Nephron (organoid): ENCODE data around the gene ZNF611.
"Not testable (repeated sequence)": the region's sequence is repeated elsewhere in the genome, so short reads cannot be mapped to it uniquely, and the experiment has no call there.

Experiments used
- H3K27ac Mint-ChIP-seq, 3 experiments: 2 replicates each; pipeline ENCODE4 v1.8.0; 2020; ENCODE audit warnings: mixed read lengths in 3 of 3, mild to moderate bottlenecking in 2 of 3, moderate library complexity in 1 of 3
- H3K27me3 Mint-ChIP-seq: 2 replicates; pipeline ENCODE4 v1.8.0; 2021; ENCODE audit warnings: low read depth, mild to moderate bottlenecking, moderate library complexity, mixed read lengths
- H3K36me3 Mint-ChIP-seq: 2 replicates; pipeline ENCODE4 v1.8.0; 2020; ENCODE audit warnings: low read depth, mixed read lengths
- H3K4me1 Mint-ChIP-seq: 2 replicates; pipeline ENCODE4 v1.8.0; 2020; ENCODE audit warnings: mixed read lengths
- H3K4me3 Mint-ChIP-seq, 3 experiments: 2 replicates each; pipeline ENCODE4 v1.8.0; 2020; ENCODE audit warnings: mild to moderate bottlenecking in 3 of 3, mixed read lengths in 3 of 3, moderate library complexity in 2 of 3
- H3K9me3 Mint-ChIP-seq: 2 replicates; pipeline ENCODE4 v1.8.0; 2020; ENCODE audit warnings: mixed read lengths
- CTCF ChIP-seq, 3 experiments: fragments of 200-600 bp; sonication (generic); IDR thresholded peaks; one replicate each; pipeline ENCODE4 v1.5.0; 2021; ENCODE audit warnings: antibody characterized with exemption in 3 of 3; ENCODE audit not compliant: unreplicated experiment in 3 of 3

The ZNF611 gene

GRCh38 chr19:52743091-52743490, 8.2 kb upstream of the ZNF611 start:
- Mint-ChIP-seq H3K4me1 (peaks cover 35% of the 10 kb centered on the region), H3K36me3 (no peaks in the 10 kb centered on the region), H3K4me3 (no peak overlapping the region), H3K27ac (peak overlapping the region in 2 of 3 experiments; percentile 44 to 74), H3K27me3 (peaks cover 8% of the 10 kb centered on the region), H3K9me3 (no peaks in the 10 kb centered on the region)
- TF ChIP-seq CTCF (IDR thresholded peaks at IDR 0.05; ENCODE audit: unreplicated experiment in 3 of 3), result no peak

GRCh38 chr19:52742516-52742915, 7.7 kb upstream of the ZNF611 start:
- TF ChIP-seq CTCF (IDR thresholded peaks at IDR 0.05; ENCODE audit: unreplicated experiment in 3 of 3), result no peak
- Mint-ChIP-seq H3K4me3 (no peak overlapping the region), H3K9me3 (no peaks in the 10 kb centered on the region), H3K4me1 (peaks cover 38% of the 10 kb centered on the region), H3K27ac (peak overlapping the region; percentile 38 to 84 (median 74)), H3K36me3 (no peaks in the 10 kb centered on the region), H3K27me3 (peaks cover 8% of the 10 kb centered on the region)

GRCh38 chr19:52741951-52742485, 7.2 kb upstream of the ZNF611 start:
- peaks cover 8% of the 10 kb centered on the region for H3K27me3 Mint-ChIP-seq

GRCh38 chr19:52741371-52741770, 6.5 kb upstream of the ZNF611 start:
- not testable (repeated sequence) for H3K27me3 Mint-ChIP-seq, H3K36me3 Mint-ChIP-seq, H3K4me3 Mint-ChIP-seq, H3K9me3 Mint-ChIP-seq
- Mint-ChIP-seq H3K27ac (peak overlapping the region; percentile 38 to 84 (median 74)), H3K4me1 (peaks cover 41% of the 10 kb centered on the region)

More at GRCh38 chr19:52741951-52742485, 7.2 kb upstream of the ZNF611 start:
- Mint-ChIP-seq H3K36me3 (no peaks in the 10 kb centered on the region), H3K4me1 (peaks cover 43% of the 10 kb centered on the region), H3K9me3 (no peaks in the 10 kb centered on the region), H3K4me3 (peak overlapping the region in 1 of 3 experiments; percentile 5), H3K27ac (peak overlapping the region; percentile 38 to 84 (median 74))
- no peak for TF ChIP-seq CTCF (IDR thresholded peaks at IDR 0.05; ENCODE audit: unreplicated experiment in 3 of 3)

GRCh38 chr19:52739576-52739975, 4.7 kb upstream of the ZNF611 start:
- Mint-ChIP-seq H3K27me3 (peaks cover 8% of the 10 kb centered on the region), H3K4me3 (no peak overlapping the region), H3K9me3 (no peaks in the 10 kb centered on the region)

GRCh38 chr19:52735734-52736133, 890 bp upstream of the ZNF611 start:
- H3K4me3 Mint-ChIP-seq, result peak overlapping the region; percentile 95 to 96 (median 95)
- no peaks in the 10 kb centered on the region for H3K9me3 Mint-ChIP-seq
- H3K36me3 Mint-ChIP-seq, result peaks cover 5% of the 10 kb centered on the region
- TF ChIP-seq CTCF (IDR thresholded peaks at IDR 0.05; ENCODE audit: unreplicated experiment in 3 of 3), result no peak
- H3K27me3 Mint-ChIP-seq, result no peaks in the 10 kb centered on the region
- H3K4me1 Mint-ChIP-seq, result peaks cover 41% of the 10 kb centered on the region
- peak overlapping the region; percentile 99 to 100 (median 99) for H3K27ac Mint-ChIP-seq

More at GRCh38 chr19:52739576-52739975, 4.7 kb upstream of the ZNF611 start:
- TF ChIP-seq CTCF (IDR thresholded peaks at IDR 0.05; ENCODE audit: unreplicated experiment in 3 of 3), result no peak
- Mint-ChIP-seq H3K4me1 (peaks cover 50% of the 10 kb centered on the region), H3K36me3 (no peaks in the 10 kb centered on the region), H3K27ac (peak overlapping the region; percentile 44 to 74 (median 67))
